ENCODE data around the gene TMEM95. TPM values are rescaled to one million over a fixed set of nuclear protein-coding genes. Genes with fewer than 3 reads are reported as not detected.

The TMEM95 gene
- total RNA-seq, 1 donor from 2014 or later: not detected

GRCh38 chr17:7313890-7314718 is 40.9 kb upstream of the TMEM95 start:
- peaks cover 19% of the 10 kb centered on the region for H3K9me3 Mint-ChIP-seq (ENCODE audit: unreplicated experiment)
- H3K4me1 Mint-ChIP-seq (ENCODE audit: low read depth, unreplicated experiment): peaks cover 20% of the 10 kb centered on the region
- peak overlapping the region; percentile 89 for H3K4me3 Mint-ChIP-seq (ENCODE audit: unreplicated experiment)
- no peak for DNase-seq
- H3K36me3 Mint-ChIP-seq (ENCODE audit: unreplicated experiment): peaks cover 10% of the 10 kb centered on the region
- no peak for TF ChIP-seq CTCF (IDR thresholded peaks at IDR 0.05; ENCODE audit: partially characterized antibody, unreplicated experiment)
- peaks cover 9% of the 10 kb centered on the region for H3K27me3 Mint-ChIP-seq (ENCODE audit: unreplicated experiment)
- H3K27ac Mint-ChIP-seq (ENCODE audit: unreplicated experiment): peak overlapping the region; percentile 72

- Mint-ChIP-seq H3K9me3 (ENCODE audit: unreplicated experiment) (peaks cover 16% of the 10 kb centered on the region), H3K4me3 (ENCODE audit: unreplicated experiment) (peak within 1 kb of the TSS; percentile 89), H3K36me3 (ENCODE audit: unreplicated experiment) (peaks cover 10% of the 10 kb centered on the region), H3K27ac (ENCODE audit: unreplicated experiment) (peak within 1 kb of the TSS; percentile 72), H3K27me3 (ENCODE audit: unreplicated experiment) (peaks cover 9% of the 10 kb centered on the region), H3K4me1 (ENCODE audit: low read depth, unreplicated experiment) (peaks cover 16% of the 10 kb centered on the region)
- peak; percentile 94 for DNase-seq
- TF ChIP-seq CTCF (IDR thresholded peaks at IDR 0.05; ENCODE audit: partially characterized antibody, unreplicated experiment): no peak
Measured at GRCh38 chr17:7314719-7315569, 40.0 kb upstream of the TMEM95 start, which contains the start of gene GPS2. TSS of gene GPS2 (minus strand) at chr17:7315360. CDS start at chr17:7315052, 308 bp downstream.

GRCh38 chr17:7315570-7316235 is 39.3 kb upstream of the TMEM95 start:
- peaks cover 3% of the 10 kb centered on the region for H3K36me3 Mint-ChIP-seq (ENCODE audit: unreplicated experiment)
- H3K4me1 Mint-ChIP-seq (ENCODE audit: low read depth, unreplicated experiment): peaks cover 9% of the 10 kb centered on the region
- TF ChIP-seq CTCF (IDR thresholded peaks at IDR 0.05; ENCODE audit: partially characterized antibody, unreplicated experiment): no peak
- no peak for DNase-seq
- peaks cover 10% of the 10 kb centered on the region for H3K9me3 Mint-ChIP-seq (ENCODE audit: unreplicated experiment)
- H3K4me3 Mint-ChIP-seq (ENCODE audit: unreplicated experiment): peak overlapping the region; percentile 81
- peak overlapping the region; percentile 52 for H3K27ac Mint-ChIP-seq (ENCODE audit: unreplicated experiment)
- H3K27me3 Mint-ChIP-seq (ENCODE audit: unreplicated experiment): peaks cover 6% of the 10 kb centered on the region

- no peak overlapping the region for H3K27ac Mint-ChIP-seq (ENCODE audit: unreplicated experiment)
- no peaks in the 10 kb centered on the region for H3K36me3 Mint-ChIP-seq (ENCODE audit: unreplicated experiment)
- H3K4me3 Mint-ChIP-seq (ENCODE audit: unreplicated experiment): no peak overlapping the region
- H3K4me1 Mint-ChIP-seq (ENCODE audit: low read depth, unreplicated experiment): peaks cover 9% of the 10 kb centered on the region
- no peak for TF ChIP-seq CTCF (IDR thresholded peaks at IDR 0.05; ENCODE audit: partially characterized antibody, unreplicated experiment)
- peaks cover 10% of the 10 kb centered on the region for H3K9me3 Mint-ChIP-seq (ENCODE audit: unreplicated experiment)
- no peak for DNase-seq
- H3K27me3 Mint-ChIP-seq (ENCODE audit: unreplicated experiment): peaks cover 8% of the 10 kb centered on the region
Measured at GRCh38 chr17:7317161-7317803, 37.7 kb upstream of the TMEM95 start.
